Skin of body (tissue), 2 donors: ENCODE data around the gene CUTC. TPM values are rescaled to one million over a fixed set of nuclear protein-coding genes. Genes with fewer than 3 reads are reported as not detected.
A peak's percentile ranks its signal among the peaks of the same experiment; 100 is the strongest.

ENCODE experiments used
- DNase-seq: peaks from one replicate; lab custom pipeline; 2025; lab: John Stamatoyannopoulos, UW
- total RNA-seq: library from RNA; depleted of rRNA; stranded (reverse); fragments of >200 nt; gene quantifications from one replicate; pipeline ENCODE4 v1.2.3, GENCODE V29; 2014

CUTC gene
- total RNA-seq, 1 donor from 2014 or later, result 16.3 TPM

- DNase-seq, result no peak
These were observed 50.6 kb downstream of the CUTC start, which contains the start of gene ABCC2 for GRCh38 chr10:99782447-99783286. Gene ABCC2 (plus strand): TSS chr10:99782640. CDS start chr10:99782845, 205 bp downstream.

- DNase-seq, result no peak
These were observed 52.1 kb downstream of the CUTC start for GRCh38 chr10:99784016-99784726.

- no peak for DNase-seq
These were observed 52.9 kb downstream of the CUTC start for GRCh38 chr10:99784727-99785441.

- DNase-seq, result no peak
These were observed 53.6 kb downstream of the CUTC start for GRCh38 chr10:99785646-99786045.

- no peak for DNase-seq
These were observed 55.3 kb downstream of the CUTC start for GRCh38 chr10:99787311-99787710.

GRCh38 chr10:99787782-99788445 lies 55.9 kb downstream of the CUTC start:
- DNase-seq, result no peak

GRCh38 chr10:99788598-99789256 lies 56.7 kb downstream of the CUTC start:
- DNase-seq, result peak; percentile 87

GRCh38 chr10:99791831-99792230 lies 59.8 kb downstream of the CUTC start:
- DNase-seq, result no peak

GRCh38 chr10:99793819-99794218 lies 61.8 kb downstream of the CUTC start:
- no peak for DNase-seq

- no peak for DNase-seq
These were observed 64.9 kb downstream of the CUTC start for GRCh38 chr10:99796928-99797327.

- DNase-seq, result no peak
These were observed 66.0 kb downstream of the CUTC start for GRCh38 chr10:99798031-99798430.

GRCh38 chr10:99798920-99799319 lies 66.9 kb downstream of the CUTC start:
- no peak for DNase-seq

GRCh38 chr10:99799613-99800012 lies 67.6 kb downstream of the CUTC start:
- no peak for DNase-seq

GRCh38 chr10:99804471-99804870 lies 72.4 kb downstream of the CUTC start:
- DNase-seq, result no peak

- DNase-seq, result no peak
These were observed 73.2 kb downstream of the CUTC start for GRCh38 chr10:99805190-99805589.

Other genes starting within 250 kb of the CUTC start
- gene NKX2-3, start 199.3 kb upstream of the CUTC start, total RNA-seq, result not detected
- gene SLC25A28, start 111.8 kb upstream of the CUTC start, total RNA-seq, result 22.8 TPM
- 16.6 TPM for gene ENTPD7, start 72.7 kb upstream of the CUTC start, total RNA-seq
- 28.8 TPM for gene COX15, start 107 bp upstream of the CUTC start, total RNA-seq
- 2.1 TPM for gene ABCC2, start 50.4 kb downstream of the CUTC start, total RNA-seq